Mammary epithelial cell (primary cell): ENCODE data around the gene C2CD4D.

Source experiments
- EZH2 ChIP-seq: IDR thresholded peaks from 2 replicates; pipeline ENCODE4 v1.6.1; 2012; ENCODE audit warnings: low read length, inconsistent platforms, borderline replicate concordance
- TF ChIP-seq, protein P1 (sequence below), 2 donors: IDR thresholded peaks in 1 of 2; conservative IDR thresholded peaks in 1 of 2; 2 replicates each; pipeline ENCODE4 v1.5.1; 2011 to 2012; ENCODE audit warnings: inconsistent platforms in 2 of 2, low read length in 2 of 2, mild to moderate bottlenecking in 2 of 2, control low read depth in 1 of 2, low read depth in 1 of 2; ENCODE audit not compliant: insufficient read depth in 1 of 2; ENCODE audit errors: extremely low read depth in 1 of 2

DNA sequence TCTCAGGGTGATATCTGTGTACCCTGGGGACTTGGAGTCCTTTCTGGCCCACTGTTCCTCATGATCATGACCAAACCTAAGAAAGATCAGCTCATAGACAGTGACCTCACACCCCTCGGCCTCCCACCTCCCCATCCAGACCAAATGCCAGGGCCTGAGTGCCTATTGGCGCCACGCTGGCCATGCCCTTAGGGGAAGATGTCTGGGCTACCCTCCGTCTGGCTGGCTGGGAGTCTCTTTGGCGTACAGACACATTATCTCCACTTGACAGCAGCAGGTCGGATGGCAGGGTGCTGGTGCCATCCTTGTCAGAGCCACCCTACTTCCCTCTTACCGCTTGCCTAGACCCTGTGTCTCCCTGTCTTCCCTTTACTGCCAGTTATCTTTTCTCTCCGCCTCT, 16.4 kb downstream of the C2CD4D start:
- TF ChIP-seq, protein P1, sequence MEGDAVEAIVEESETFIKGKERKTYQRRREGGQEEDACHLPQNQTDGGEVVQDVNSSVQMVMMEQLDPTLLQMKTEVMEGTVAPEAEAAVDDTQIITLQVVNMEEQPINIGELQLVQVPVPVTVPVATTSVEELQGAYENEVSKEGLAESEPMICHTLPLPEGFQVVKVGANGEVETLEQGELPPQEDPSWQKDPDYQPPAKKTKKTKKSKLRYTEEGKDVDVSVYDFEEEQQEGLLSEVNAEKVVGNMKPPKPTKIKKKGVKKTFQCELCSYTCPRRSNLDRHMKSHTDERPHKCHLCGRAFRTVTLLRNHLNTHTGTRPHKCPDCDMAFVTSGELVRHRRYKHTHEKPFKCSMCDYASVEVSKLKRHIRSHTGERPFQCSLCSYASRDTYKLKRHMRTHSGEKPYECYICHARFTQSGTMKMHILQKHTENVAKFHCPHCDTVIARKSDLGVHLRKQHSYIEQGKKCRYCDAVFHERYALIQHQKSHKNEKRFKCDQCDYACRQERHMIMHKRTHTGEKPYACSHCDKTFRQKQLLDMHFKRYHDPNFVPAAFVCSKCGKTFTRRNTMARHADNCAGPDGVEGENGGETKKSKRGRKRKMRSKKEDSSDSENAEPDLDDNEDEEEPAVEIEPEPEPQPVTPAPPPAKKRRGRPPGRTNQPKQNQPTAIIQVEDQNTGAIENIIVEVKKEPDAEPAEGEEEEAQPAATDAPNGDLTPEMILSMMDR (conservative IDR thresholded peaks at IDR 0.05 in 1 of 2, IDR thresholded peaks at IDR 0.05 in 1 of 2; ENCODE audit: extremely low read depth in 1 of 2, insufficient read depth in 1 of 2, low read depth in 1 of 2, low read length in 2 of 2) = no peak
- no peak for TF ChIP-seq EZH2
